Kidney capillary endothelial cell (primary cell): ENCODE measurements around the gene ADORA2A.
"Not testable (repeated sequence)": the region's sequence is repeated elsewhere in the genome, so short reads cannot be mapped to it uniquely, and the experiment has no call there.

ENCODE experiments used
- DNase-seq: peaks from one replicate; pipeline ENCODE4 v3.0.0-alpha.2; 2018; ENCODE audit warnings: low spot score

The ADORA2A gene

DNA sequence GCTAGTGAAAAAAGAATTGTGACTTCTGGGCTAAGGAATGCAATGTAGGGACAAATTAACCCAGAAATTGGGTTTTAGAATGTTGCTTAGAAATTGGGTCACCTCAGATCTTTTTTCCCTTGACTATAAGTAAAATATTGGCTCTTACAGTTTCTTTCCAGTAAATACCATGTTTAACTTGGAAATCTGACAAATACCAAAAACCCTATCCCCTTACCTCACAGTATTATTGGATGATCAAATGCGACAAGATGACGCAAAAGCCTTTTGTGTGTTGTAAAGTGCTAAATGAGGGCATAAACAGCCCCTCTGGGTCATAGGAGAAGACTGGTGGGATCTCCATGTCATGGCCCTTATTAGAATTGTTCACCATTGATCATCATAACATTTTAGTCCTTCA is 61.6 kb downstream of the ADORA2A start:
- DNase-seq: no peak

GRCh38 chr22:24489434-24489833 is 62.0 kb downstream of the ADORA2A start:
- not testable (repeated sequence) for DNase-seq
